Measurements from ENCODE around the gene MT1M.
A peak's percentile ranks its signal among the peaks of the same experiment; 100 is the strongest.

Gene MT1M

GRCh38 chr16:56679078-56679730 lies 46.7 kb downstream of the MT1M start:
- no peak for DNase-seq

DNA sequence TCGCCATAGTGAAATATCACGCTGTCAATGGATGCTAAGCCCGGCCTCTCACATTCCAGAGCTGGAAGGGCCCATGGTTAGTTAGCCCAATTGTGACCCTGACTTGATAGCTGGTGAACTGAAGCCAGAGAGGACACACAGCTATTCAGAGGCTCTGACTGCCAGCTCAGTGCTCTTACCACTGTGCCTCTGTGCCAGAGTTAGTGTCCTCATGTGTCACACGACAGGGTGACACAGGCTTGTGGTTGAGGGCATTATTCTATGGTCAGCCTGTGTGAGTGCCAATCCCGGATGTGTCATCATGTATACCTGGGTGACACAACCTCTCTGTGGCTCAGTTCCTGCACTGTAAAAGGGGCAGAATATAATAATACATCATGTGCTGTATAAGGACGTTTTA lies 47.4 kb downstream of the MT1M start:
- DNase-seq: no peak

DNA sequence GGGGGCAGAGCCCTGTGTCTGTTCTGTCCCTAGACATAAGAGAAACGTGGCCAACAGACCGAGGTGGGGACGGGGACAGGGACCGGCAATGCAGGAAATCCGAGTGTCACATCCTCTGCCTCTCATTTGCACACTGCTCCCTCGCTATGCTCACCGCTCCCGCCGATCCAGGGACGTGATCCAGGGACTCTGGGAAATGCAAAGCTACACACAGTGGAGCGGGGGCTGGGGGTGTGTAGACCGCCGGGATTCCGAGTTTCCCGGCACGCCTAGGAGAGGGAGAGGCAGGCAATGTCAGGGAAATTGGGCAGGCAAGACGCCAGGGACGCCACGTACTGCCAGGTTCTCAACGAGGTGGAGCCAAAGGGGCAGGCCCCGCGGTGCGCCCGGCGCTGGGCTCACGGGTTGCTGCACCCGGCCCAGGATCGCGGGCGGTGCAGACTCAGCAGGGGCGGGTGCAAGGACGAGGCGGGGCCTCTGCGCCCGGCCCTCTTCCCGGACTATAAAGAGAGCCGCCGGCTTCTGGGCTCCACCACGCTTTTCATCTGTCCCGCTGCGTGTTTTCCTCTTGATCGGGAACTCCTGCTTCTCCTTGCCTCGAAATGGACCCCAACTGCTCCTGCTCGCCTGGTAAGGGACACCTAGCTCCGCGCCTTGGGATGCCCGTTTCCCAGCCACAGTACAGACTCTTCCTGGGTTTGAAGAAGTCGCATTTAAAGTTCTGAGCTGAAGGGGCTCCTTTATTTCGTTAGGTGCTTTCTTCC lies 49.7 kb downstream of the MT1M start, which contains the start of gene MT1X:
MT1X (plus strand) TSS at position 532 of the 764 bp plus-strand sequence; CDS start at position 603, 71 bp downstream.
- peak; percentile 89 for DNase-seq

- no peak for DNase-seq
Measured at GRCh38 chr16:56682703-56683397, 50.4 kb downstream of the MT1M start.

Measured in fibroblast of skin of scalp (primary cell).